ENCODE measurements around the gene HNRNPR.

- TF ChIP-seq POLR2A (IDR thresholded peaks at IDR 0.05) (no peak), EP300 (IDR thresholded peaks at IDR 0.05) (no peak)
- TF ChIP-seq, protein P1, sequence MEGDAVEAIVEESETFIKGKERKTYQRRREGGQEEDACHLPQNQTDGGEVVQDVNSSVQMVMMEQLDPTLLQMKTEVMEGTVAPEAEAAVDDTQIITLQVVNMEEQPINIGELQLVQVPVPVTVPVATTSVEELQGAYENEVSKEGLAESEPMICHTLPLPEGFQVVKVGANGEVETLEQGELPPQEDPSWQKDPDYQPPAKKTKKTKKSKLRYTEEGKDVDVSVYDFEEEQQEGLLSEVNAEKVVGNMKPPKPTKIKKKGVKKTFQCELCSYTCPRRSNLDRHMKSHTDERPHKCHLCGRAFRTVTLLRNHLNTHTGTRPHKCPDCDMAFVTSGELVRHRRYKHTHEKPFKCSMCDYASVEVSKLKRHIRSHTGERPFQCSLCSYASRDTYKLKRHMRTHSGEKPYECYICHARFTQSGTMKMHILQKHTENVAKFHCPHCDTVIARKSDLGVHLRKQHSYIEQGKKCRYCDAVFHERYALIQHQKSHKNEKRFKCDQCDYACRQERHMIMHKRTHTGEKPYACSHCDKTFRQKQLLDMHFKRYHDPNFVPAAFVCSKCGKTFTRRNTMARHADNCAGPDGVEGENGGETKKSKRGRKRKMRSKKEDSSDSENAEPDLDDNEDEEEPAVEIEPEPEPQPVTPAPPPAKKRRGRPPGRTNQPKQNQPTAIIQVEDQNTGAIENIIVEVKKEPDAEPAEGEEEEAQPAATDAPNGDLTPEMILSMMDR (IDR thresholded peaks at IDR 0.05), result no peak
These were observed 28.1 kb upstream of the HNRNPR start for GRCh38 chr1:23371987-23372880.

Measured in sigmoid colon (tissue), 4 donors.